Lung (tissue), 12 donors: ENCODE results near the gene PLB1. TPM values are rescaled to one million over a fixed set of nuclear protein-coding genes. Genes with fewer than 3 reads are reported as not detected.

Experiments
- ATAC-seq: fragments of 200-7000 bp; cut with Tn5 transposase; one replicate; pipeline ENCODE4 v1.9.1; 2020; ENCODE audit warnings: moderate number of reproducible peaks; ENCODE audit not compliant: insufficient read depth, low FRiP score
- DNase-seq, 3 donors: peaks; one replicate each; pipeline ENCODE4 v3.0.0-alpha.2; 2013 to 2017
- H3K27ac ChIP-seq, 2 donors: one replicate each; pipeline ENCODE4 v1.5.1; 2013; ENCODE audit warnings: mild to moderate bottlenecking in 2 of 2, moderate library complexity in 2 of 2, control low read depth in 1 of 2, inconsistent platforms in 1 of 2, low read depth in 1 of 2, low read length in 1 of 2
- H3K27me3 ChIP-seq, 3 donors: one replicate each; pipeline ENCODE4 v1.5.1; 2013; ENCODE audit warnings: low read length in 2 of 3; ENCODE audit not compliant: control insufficient read depth in 3 of 3, insufficient read depth in 3 of 3
- H3K36me3 ChIP-seq, 4 donors: one replicate each; pipeline ENCODE4 v1.5.1; 2013; ENCODE audit warnings: low read length in 4 of 4, mild to moderate bottlenecking in 1 of 4, moderate library complexity in 1 of 4; ENCODE audit not compliant: control insufficient read depth in 4 of 4, insufficient read depth in 4 of 4
- H3K4me1 ChIP-seq, 5 donors: one replicate each; pipeline ENCODE4 v1.5.1; 2013; ENCODE audit warnings: low read length in 5 of 5, mild to moderate bottlenecking in 2 of 5, moderate library complexity in 1 of 5; ENCODE audit not compliant: control insufficient read depth in 5 of 5, insufficient read depth in 5 of 5
- H3K4me3 ChIP-seq: one replicate; pipeline ENCODE4 v1.5.1; 2013; ENCODE audit warnings: mild to moderate bottlenecking, control low read depth, moderate library complexity
- H3K9ac ChIP-seq, 2 donors: one replicate each; pipeline ENCODE4 v1.5.1; 2013; ENCODE audit warnings: low read length in 2 of 2, control low read depth in 1 of 2; ENCODE audit not compliant: insufficient read depth in 1 of 2
- H3K9me3 ChIP-seq, 4 donors: one replicate each; pipeline ENCODE4 v1.5.1; 2013; ENCODE audit warnings: low read length in 3 of 4, mild to moderate bottlenecking in 1 of 4, moderate library complexity in 1 of 4; ENCODE audit not compliant: control insufficient read depth in 4 of 4, insufficient read depth in 3 of 4
- WGBS, 2 donors: extraction: QIAGEN DNeasy Blood & Tissue Kit; methylation state at CpG; one replicate each; pipeline ENCODE4 v1.1.7; 2013; 5-methylcytosine and 5-hydroxymethylcytosine counted together
- polyA plus RNA-seq, 2 donors: library from polyadenylated mRNA; stranded (reverse); fragments of 200-250 nt; gene quantifications; one replicate each; pipeline ENCODE4 v1.2.1, GENCODE V29; 2013
- total RNA-seq, 2 donors: library from RNA; depleted of rRNA in 1 of 2; stranded (reverse); fragments of >200 nt in 1 of 2; gene quantifications; one replicate each; pipeline ENCODE4 v1.2.1, GENCODE V29; 2014 to 2021
- TF ChIP-seq, protein P1 (sequence below): IDR thresholded peaks from 2 replicates; pipeline ENCODE4 v1.5.1; 2012; ENCODE audit warnings: mild to moderate bottlenecking; ENCODE audit errors: control extremely low read depth, extremely low read depth
- donor health status: control.
- donor health status: control.
- donor health status: Bipolar disorder and iron deficiency.
- donor health status: healthy.
- donor health status: DM: yes; HTN: yes; CAD: no.

The PLB1 gene
- total and polyA plus RNA-seq, 4 donors = 1.0 to 10.3 (median 6.7) TPM

DNA sequence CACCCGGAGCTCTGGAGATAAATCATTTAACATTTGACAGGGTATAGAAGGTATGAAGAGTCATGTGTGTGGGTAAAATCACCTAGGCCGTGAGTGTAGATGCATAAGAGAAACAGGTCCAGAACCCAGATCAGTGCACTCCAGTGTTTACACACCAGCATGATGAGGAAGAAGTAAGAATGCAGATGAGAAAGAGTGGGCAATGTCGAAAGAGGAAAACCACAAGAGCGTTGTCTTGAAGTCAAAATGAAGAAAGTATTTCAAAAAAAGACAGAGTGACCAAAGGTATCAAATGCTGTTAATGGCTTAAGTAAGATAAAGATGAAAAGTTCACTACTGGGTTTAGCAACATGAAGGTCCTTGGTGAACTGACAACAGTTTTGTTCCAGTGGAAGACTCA, 32.0 kb upstream of the PLB1 start:
- ATAC-seq (no peak), DNase-seq (no peak)
- Histone ChIP-seq H3K9me3 (no peaks in the 10 kb centered on the region), H3K9ac (no peak overlapping the region), H3K36me3 (no peaks in the 10 kb centered on the region), H3K27me3 (no peaks in the 10 kb centered on the region), H3K4me1 (no peaks in the 10 kb centered on the region), H3K27ac (no peak overlapping the region), H3K4me3 (no peak overlapping the region)
- TF ChIP-seq, protein P1, sequence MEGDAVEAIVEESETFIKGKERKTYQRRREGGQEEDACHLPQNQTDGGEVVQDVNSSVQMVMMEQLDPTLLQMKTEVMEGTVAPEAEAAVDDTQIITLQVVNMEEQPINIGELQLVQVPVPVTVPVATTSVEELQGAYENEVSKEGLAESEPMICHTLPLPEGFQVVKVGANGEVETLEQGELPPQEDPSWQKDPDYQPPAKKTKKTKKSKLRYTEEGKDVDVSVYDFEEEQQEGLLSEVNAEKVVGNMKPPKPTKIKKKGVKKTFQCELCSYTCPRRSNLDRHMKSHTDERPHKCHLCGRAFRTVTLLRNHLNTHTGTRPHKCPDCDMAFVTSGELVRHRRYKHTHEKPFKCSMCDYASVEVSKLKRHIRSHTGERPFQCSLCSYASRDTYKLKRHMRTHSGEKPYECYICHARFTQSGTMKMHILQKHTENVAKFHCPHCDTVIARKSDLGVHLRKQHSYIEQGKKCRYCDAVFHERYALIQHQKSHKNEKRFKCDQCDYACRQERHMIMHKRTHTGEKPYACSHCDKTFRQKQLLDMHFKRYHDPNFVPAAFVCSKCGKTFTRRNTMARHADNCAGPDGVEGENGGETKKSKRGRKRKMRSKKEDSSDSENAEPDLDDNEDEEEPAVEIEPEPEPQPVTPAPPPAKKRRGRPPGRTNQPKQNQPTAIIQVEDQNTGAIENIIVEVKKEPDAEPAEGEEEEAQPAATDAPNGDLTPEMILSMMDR = no peak
- WGBS, 2 donors = 35 to 68% methylated on average over 4 of the region's 4 CpGs

DNA sequence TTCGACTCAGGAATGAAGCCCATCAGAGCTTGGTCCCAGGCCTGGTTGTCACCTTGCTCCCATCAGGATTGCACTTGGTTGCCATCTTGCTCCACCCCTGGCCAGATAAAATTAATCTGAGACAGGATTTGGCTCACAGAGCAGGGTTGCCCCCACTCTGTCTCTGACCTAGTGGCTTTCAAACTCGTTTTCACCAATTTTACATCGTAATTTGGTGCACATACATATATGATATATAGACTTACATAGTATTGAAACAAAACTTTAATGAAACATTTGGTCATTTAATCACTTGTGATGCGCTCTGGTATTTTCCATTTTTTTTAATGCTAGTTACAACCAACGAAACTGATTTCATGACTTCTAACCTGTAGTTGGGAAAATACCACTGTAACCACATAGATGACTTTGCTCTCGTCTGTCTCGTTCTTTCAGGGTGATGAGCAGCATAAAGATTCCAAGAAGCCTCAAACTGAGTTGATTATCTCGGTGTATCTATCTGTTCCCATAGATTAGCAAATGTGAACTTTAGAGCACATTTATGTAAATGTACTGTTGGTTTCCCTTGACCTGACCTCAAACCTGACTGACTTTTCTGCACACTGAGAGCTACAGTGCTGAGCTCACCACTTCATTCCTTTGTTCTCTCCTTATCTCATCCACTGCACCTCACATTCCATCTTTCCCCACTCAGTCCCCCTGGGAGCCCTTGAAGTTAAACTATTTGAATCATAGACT, 30.5 kb upstream of the PLB1 start:
- Histone ChIP-seq H3K9ac (no peak overlapping the region), H3K4me1 (peaks cover 0 to 2% (median 0%) of the 10 kb centered on the region in 5 donors), H3K27me3 (no peaks in the 10 kb centered on the region), H3K27ac (no peak overlapping the region), H3K4me3 (no peak overlapping the region), H3K9me3 (no peaks in the 10 kb centered on the region), H3K36me3 (no peaks in the 10 kb centered on the region)
- 54 to 58% methylated on average over 8 of the region's 8 CpGs for WGBS, 2 donors
- TF ChIP-seq, protein P1 = no peak
- DNase-seq (no peak), ATAC-seq (no peak)

DNA sequence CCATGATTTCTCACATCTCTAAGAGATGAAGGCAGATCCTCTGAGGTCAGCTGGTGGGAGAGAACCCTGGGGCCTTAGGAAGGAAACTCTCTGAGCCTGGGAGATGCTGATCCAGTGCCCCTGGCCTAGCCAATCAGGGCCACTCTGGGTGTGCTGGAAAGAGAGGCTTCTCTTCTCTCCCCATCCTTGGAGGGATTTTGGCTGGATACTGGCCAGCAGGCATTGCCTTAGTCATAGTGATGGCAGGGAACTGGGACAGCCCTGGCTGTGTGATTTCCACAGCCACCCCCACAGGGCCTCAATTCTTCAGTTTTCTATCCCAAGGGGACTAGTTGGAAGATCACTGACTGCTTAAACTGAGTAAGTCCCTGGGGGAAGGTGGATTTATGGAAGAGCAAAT, 26.6 kb upstream of the PLB1 start:
- no peaks in the 10 kb centered on the region for H3K36me3 ChIP-seq
- H3K9me3 ChIP-seq = no peaks in the 10 kb centered on the region
- DNase-seq (peak in 1 of 3 donors; percentile 25), ATAC-seq (no peak)
- H3K4me3 ChIP-seq = no peak overlapping the region
- H3K4me1 ChIP-seq = peaks cover 0 to 2% (median 0%) of the 10 kb centered on the region in 5 donors
- H3K9ac ChIP-seq = no peak overlapping the region
- TF ChIP-seq, protein P1 = no peak
- no peaks in the 10 kb centered on the region for H3K27me3 ChIP-seq
- no peak overlapping the region for H3K27ac ChIP-seq
